BE2C (cell line): Measurements from ENCODE around the gene CES4A.
A peak's percentile ranks its signal among the peaks of the same experiment; 100 is the strongest.

Experiments
- DNase-seq: peaks from one replicate; pipeline ENCODE4 v3.0.0-alpha.2; 2020
- H3K27me3 ChIP-seq: fragments of 250-450 bp; sonication (Bioruptor Pico); 2 replicates; pipeline ENCODE4 v1.5.1; 2020; ENCODE audit warnings: mild to moderate bottlenecking
- H3K36me3 ChIP-seq: fragments of 250-450 bp; sonication (Bioruptor Pico); 2 replicates; pipeline ENCODE4 v1.5.1; 2020; ENCODE audit warnings: mild to moderate bottlenecking
- H3K4me1 ChIP-seq: fragments of 250-450 bp; sonication (Bioruptor Pico); 2 replicates; pipeline ENCODE4 v1.5.1; 2020
- H3K4me3 ChIP-seq: 2 replicates; pipeline ENCODE4 v1.5.1; 2011; ENCODE audit warnings: low read depth, low read length
- H3K9me3 ChIP-seq: fragments of 250-450 bp; sonication (Bioruptor Pico); 2 replicates; pipeline ENCODE4 v1.5.1; 2020
- TF ChIP-seq, protein P1 (sequence below): IDR thresholded peaks from 2 replicates; pipeline ENCODE4 v1.5.1; 2012; ENCODE audit warnings: mild to moderate bottlenecking, low read depth, low read length

The CES4A gene

DNA sequence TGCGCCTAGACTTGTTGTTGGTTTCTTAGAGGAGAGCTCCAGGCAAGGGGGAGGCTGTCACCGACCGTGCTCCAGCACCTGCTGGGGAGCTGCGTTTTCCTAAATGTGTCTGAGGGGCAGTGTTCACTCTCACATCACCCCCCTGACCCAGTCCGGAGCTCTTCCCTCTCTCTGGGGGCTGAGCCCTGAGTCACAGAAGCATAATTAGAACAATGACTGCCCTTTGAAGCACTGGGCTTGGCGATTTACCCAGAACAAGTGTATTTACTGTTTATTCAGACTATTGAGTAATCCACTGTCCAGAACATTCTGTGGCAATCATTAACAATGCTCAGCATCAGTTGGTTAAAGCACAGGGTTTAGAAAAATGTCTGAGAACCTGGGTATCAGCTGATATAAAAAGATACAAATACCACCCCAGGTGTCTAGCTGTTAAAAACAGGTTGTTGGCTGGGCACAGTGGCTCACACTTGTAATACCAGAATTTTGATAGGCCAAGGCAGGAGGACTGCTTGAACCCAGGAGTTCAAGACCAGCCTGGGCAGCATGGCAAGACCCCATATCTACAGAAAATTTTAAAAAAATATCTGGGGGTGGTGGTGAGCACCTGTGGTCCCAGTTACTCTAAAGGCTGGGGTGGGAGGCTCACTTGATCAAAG is 8.1 kb downstream of the CES4A start:
- H3K27me3 ChIP-seq = no peaks in the 10 kb centered on the region
- no peaks in the 10 kb centered on the region for H3K4me1 ChIP-seq
- no peak overlapping the region for H3K4me3 ChIP-seq
- TF ChIP-seq, protein P1, sequence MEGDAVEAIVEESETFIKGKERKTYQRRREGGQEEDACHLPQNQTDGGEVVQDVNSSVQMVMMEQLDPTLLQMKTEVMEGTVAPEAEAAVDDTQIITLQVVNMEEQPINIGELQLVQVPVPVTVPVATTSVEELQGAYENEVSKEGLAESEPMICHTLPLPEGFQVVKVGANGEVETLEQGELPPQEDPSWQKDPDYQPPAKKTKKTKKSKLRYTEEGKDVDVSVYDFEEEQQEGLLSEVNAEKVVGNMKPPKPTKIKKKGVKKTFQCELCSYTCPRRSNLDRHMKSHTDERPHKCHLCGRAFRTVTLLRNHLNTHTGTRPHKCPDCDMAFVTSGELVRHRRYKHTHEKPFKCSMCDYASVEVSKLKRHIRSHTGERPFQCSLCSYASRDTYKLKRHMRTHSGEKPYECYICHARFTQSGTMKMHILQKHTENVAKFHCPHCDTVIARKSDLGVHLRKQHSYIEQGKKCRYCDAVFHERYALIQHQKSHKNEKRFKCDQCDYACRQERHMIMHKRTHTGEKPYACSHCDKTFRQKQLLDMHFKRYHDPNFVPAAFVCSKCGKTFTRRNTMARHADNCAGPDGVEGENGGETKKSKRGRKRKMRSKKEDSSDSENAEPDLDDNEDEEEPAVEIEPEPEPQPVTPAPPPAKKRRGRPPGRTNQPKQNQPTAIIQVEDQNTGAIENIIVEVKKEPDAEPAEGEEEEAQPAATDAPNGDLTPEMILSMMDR = no peak
- H3K36me3 ChIP-seq = no peaks in the 10 kb centered on the region
- DNase-seq = no peak
- H3K9me3 ChIP-seq = no peaks in the 10 kb centered on the region

DNA sequence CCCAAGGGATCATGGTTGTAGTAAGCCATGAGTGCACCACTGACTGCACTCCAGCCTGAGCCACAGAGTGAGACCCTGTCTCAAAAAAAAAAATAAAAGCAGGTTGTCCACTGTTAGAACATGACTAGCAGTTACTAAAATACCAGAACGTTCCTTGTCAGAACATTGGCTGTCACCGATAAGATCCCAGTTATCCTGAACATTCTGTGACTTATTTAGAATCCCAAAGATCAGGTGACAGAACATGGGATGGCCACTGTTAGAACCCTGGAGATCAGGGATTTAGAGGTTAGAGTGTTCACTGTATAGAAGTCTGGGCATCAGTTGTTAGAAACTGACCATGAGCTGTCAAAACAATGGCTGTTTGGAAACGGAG is 8.6 kb downstream of the CES4A start:
- no peak overlapping the region for H3K4me3 ChIP-seq
- H3K27me3 ChIP-seq = no peaks in the 10 kb centered on the region
- no peaks in the 10 kb centered on the region for H3K36me3 ChIP-seq
- H3K4me1 ChIP-seq = no peaks in the 10 kb centered on the region
- no peak for DNase-seq
- TF ChIP-seq, protein P1 = no peak
- H3K9me3 ChIP-seq = no peaks in the 10 kb centered on the region

DNA sequence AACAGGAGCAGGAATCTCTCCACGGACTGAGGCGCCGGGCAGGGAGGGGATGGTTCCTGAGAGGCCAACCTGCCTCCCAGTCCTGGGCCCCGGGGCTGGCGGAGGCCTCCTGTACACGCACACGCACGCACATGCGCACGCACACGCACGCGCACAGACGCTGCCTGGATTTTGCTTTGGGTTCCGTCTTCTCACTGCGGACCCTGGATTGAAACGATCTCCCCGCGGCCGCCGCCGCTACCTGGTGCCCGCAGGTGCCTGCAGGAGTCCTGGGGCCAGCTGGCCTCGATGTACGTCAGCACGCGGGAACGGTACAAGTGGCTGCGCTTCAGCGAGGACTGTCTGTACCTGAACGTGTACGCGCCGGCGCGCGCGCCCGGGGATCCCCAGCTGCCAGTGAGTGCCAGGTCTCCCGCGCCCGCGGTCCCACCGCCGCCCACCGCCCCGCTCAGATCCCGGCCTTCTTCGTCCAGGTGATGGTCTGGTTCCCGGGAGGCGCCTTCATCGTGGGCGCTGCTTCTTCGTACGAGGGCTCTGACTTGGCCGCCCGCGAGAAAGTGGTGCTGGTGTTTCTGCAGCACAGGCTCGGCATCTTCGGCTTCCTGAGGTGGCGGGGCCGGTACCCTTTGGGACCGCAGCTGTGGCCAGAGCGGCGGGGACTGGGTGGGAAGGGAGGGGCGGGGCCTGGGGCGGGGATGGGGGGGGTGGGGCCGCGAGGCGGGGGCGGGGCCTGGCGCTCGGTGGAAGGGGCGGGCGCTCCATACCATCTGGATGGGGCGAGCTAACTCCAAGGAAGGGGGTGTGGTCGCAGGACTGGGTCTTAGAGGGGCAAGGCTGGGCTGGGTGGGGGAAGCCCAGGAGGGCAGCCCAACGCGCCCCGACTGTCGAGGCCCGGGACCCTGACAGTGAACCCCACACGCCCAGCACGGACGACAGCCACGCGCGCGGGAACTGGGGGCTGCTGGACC is 12.3 kb downstream of the CES4A start:
- no peaks in the 10 kb centered on the region for H3K4me1 ChIP-seq
- H3K4me3 ChIP-seq = peak overlapping the region; percentile 52
- TF ChIP-seq, protein P1 = no peak
- H3K27me3 ChIP-seq = no peaks in the 10 kb centered on the region
- H3K9me3 ChIP-seq = no peaks in the 10 kb centered on the region
- no peaks in the 10 kb centered on the region for H3K36me3 ChIP-seq
- DNase-seq = peak; percentile 70

DNA sequence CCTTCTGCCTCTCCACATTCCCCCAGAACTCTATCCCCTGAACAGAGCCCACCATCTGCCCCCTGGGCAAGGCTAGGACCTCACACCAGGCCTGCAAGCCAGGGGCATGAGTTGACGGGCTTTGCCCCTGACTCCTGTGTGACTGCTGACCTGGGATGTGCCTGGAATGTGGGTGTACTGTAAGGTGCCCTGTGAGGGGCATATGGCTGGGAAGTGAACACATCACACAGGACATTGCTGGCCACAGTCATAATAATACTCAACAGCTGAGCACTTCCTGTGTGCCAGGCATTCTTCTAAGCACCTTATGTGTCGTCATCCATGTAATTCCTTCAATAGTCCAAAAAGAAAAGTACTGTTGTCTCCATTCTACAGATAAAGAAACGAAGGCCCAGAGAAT is 13.3 kb downstream of the CES4A start:
- Histone ChIP-seq H3K9me3 (no peaks in the 10 kb centered on the region), H3K4me3 (no peak overlapping the region), H3K36me3 (no peaks in the 10 kb centered on the region), H3K4me1 (no peaks in the 10 kb centered on the region), H3K27me3 (no peaks in the 10 kb centered on the region)
- no peak for DNase-seq
- TF ChIP-seq, protein P1 = no peak

DNA sequence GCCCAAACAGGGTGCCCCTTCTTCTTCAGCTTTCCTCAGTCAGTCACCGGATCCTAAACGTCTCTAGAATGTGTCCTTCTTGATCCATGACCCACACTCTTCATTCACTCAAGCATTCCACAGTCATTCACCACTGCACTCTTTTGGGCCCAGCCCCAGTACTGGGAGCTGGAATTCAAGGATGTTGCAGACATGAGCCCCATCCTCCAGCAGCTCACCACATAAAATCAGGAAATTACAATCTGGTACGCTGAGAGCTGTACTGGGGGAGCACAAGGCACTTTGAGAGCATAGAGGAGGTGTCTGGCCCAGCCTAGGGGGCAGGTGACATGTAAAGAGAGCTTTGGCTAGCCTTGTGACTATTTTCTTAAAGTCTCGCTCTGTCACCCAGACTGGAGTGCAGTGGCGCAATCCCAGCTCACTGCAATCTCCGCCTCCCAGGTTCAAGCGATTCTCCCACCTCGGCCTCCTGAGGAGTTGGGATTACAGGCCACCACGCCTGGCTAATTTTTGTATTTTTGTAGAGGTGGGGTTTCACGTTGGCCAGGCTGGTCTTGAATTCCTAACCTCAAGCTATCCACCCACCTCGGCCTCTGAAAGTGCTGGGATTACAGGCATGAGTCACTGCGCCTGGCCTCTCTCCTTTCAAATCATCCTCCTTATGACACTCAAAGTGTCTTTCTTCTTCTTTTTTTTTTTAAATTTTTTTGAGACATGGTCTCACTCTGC is 18.7 kb downstream of the CES4A start:
- H3K4me1 ChIP-seq = peaks cover 4% of the 10 kb centered on the region
- H3K36me3 ChIP-seq = no peaks in the 10 kb centered on the region
- no peaks in the 10 kb centered on the region for H3K27me3 ChIP-seq
- no peak overlapping the region for H3K4me3 ChIP-seq
- DNase-seq = no peak
- no peaks in the 10 kb centered on the region for H3K9me3 ChIP-seq
- TF ChIP-seq, protein P1 = no peak
